Thyroid gland (tissue), 4 donors: ENCODE measurements around the gene WWC2. TPM values are rescaled to one million over a fixed set of nuclear protein-coding genes. Genes with fewer than 3 reads are reported as not detected.

Experiments used
- DNase-seq, 2 donors: peaks; one replicate each; pipeline ENCODE4 v3.0.0-alpha.2; 2019
- H3K27ac ChIP-seq, 3 donors: fragments of 200-600 bp; sonication (generic); 1 replicate in 2 of 3; 2 replicates in 1 of 3; pipeline ENCODE4 v1.5.1; 2016 to 2019; ENCODE audit warnings: mild to moderate bottlenecking in 1 of 3, moderate library complexity in 1 of 3
- H3K27me3 ChIP-seq: fragments of 200-600 bp; sonication (generic); one replicate; pipeline ENCODE4 v1.5.1; 2019
- H3K36me3 ChIP-seq, 2 donors: fragments of 200-600 bp; sonication (generic); one replicate each; pipeline ENCODE4 v1.5.1; 2016 to 2019
- H3K4me1 ChIP-seq, 2 donors: fragments of 200-600 bp; sonication (generic); one replicate each; pipeline ENCODE4 v1.5.1; 2017 to 2019
- H3K4me3 ChIP-seq, 3 donors: fragments of 200-600 bp; sonication (generic); replicated peaks in 1 of 3; 1 replicate in 2 of 3; 2 replicates in 1 of 3; pipeline ENCODE4 v1.5.1; 2016; ENCODE audit warnings: mild to moderate bottlenecking in 1 of 3
- H3K9me3 ChIP-seq: fragments of 200-600 bp; sonication (generic); one replicate; pipeline ENCODE4 v1.5.1; 2017
- CTCF ChIP-seq, 6 experiments: fragments of 200-600 bp in 3 of 6; fragments of 450-650 bp in 3 of 6; sonication (generic) in 3 of 6; IDR thresholded peaks; one replicate each; pipeline ENCODE4 v1.5.1; 2016 to 2019; ENCODE audit warnings: antibody characterized with exemption in 6 of 6, mild to moderate bottlenecking in 2 of 6, inconsistent platforms in 1 of 6, moderate library complexity in 1 of 6
- POLR2A ChIP-seq, 2 donors: fragments of 450-650 bp; IDR thresholded peaks; one replicate each; pipeline ENCODE4 v1.6.1; 2017; ENCODE audit warnings: antibody characterized with exemption in 2 of 2, mild to moderate bottlenecking in 2 of 2, moderate library complexity in 1 of 2
- WGBS, 2 donors: methylation state at CpG; one replicate each; pipeline ENCODE4 v1.1.5; 2017; 5-methylcytosine and 5-hydroxymethylcytosine counted together
- intact Hi-C: fragments of 100-400 bp; cut with DNase I; formaldehyde crosslinking; loops from one replicate; pipeline ENCODE4 v1.15.1; 2023
- total RNA-seq, 4 donors: library from RNA; depleted of rRNA; stranded (reverse); fragments of >200 nt; gene quantifications; one replicate each; pipeline ENCODE4 v1.2.3, GENCODE V29; 2016

Gene WWC2
- total RNA-seq, 4 donors from 2014 or later = 44.6 to 87.4 (median 53.5) TPM

- H3K36me3 ChIP-seq = no peaks in the 10 kb centered on the region
Observed at GRCh38 chr4:183213996-183214395, 114.9 kb downstream of the WWC2 start.

GRCh38 chr4:183214912-183215488 lies 115.9 kb downstream of the WWC2 start:
- H3K27ac ChIP-seq = no peak overlapping the region
- DNase-seq = no peak
- H3K4me1 ChIP-seq = no peaks in the 10 kb centered on the region
- intact Hi-C loops = no loop called here
- no peak for TF ChIP-seq CTCF (IDR thresholded peaks at IDR 0.05)
- no peak for TF ChIP-seq POLR2A (IDR thresholded peaks at IDR 0.05)
- H3K27me3 ChIP-seq = no peaks in the 10 kb centered on the region
- no peak overlapping the region for H3K4me3 ChIP-seq
- H3K9me3 ChIP-seq = no peaks in the 10 kb centered on the region
- 92 to 94% methylated on average over 4 of the region's 4 CpGs for WGBS, 2 donors
- no peaks in the 10 kb centered on the region for H3K36me3 ChIP-seq

More at GRCh38 chr4:183213996-183214395, 114.9 kb downstream of the WWC2 start:
- Histone ChIP-seq H3K9me3 (no peaks in the 10 kb centered on the region), H3K4me3 (no peak overlapping the region), H3K27me3 (no peaks in the 10 kb centered on the region), H3K27ac (no peak overlapping the region), H3K4me1 (no peaks in the 10 kb centered on the region)
- no peak for DNase-seq
- TF ChIP-seq CTCF (IDR thresholded peaks at IDR 0.05) (no peak), POLR2A (IDR thresholded peaks at IDR 0.05) (no peak)
- intact Hi-C loops = no loop called here
- whole genome bisulfite sequencing, 2 donors = 73 to 84% methylated on average over 2 of the region's 2 CpGs

- 96 to 99% methylated on average over 4 of the region's 4 CpGs for WGBS, 2 donors
- Histone ChIP-seq H3K27ac (no peak overlapping the region), H3K9me3 (no peaks in the 10 kb centered on the region), H3K27me3 (no peaks in the 10 kb centered on the region), H3K4me3 (no peak overlapping the region), H3K36me3 (no peaks in the 10 kb centered on the region), H3K4me1 (no peaks in the 10 kb centered on the region)
- TF ChIP-seq POLR2A (IDR thresholded peaks at IDR 0.05) = no peak
- no peak for DNase-seq
- intact Hi-C loops = no loop called here
Observed at GRCh38 chr4:183220236-183220635, 121.2 kb downstream of the WWC2 start.

GRCh38 chr4:183223053-183223452 lies 124.0 kb downstream of the WWC2 start:
- WGBS, 2 donors = 92 to 95% methylated on average over 3 of the region's 3 CpGs

GRCh38 chr4:183229397-183229796 lies 130.3 kb downstream of the WWC2 start:
- TF ChIP-seq POLR2A (IDR thresholded peaks at IDR 0.05) = no peak
- no peak for TF ChIP-seq CTCF (IDR thresholded peaks at IDR 0.05)
- H3K27ac ChIP-seq = no peak overlapping the region
- H3K4me3 ChIP-seq = no peak overlapping the region
- no peaks in the 10 kb centered on the region for H3K27me3 ChIP-seq
- H3K36me3 ChIP-seq = no peaks in the 10 kb centered on the region
- intact Hi-C loops = no loop called here
- no peaks in the 10 kb centered on the region for H3K9me3 ChIP-seq
- DNase-seq = no peak
- no peaks in the 10 kb centered on the region for H3K4me1 ChIP-seq

More at GRCh38 chr4:183223053-183223452, 124.0 kb downstream of the WWC2 start:
- Histone ChIP-seq H3K9me3 (no peaks in the 10 kb centered on the region), H3K4me1 (no peaks in the 10 kb centered on the region), H3K27ac (no peak overlapping the region), H3K4me3 (no peak overlapping the region), H3K36me3 (no peaks in the 10 kb centered on the region), H3K27me3 (no peaks in the 10 kb centered on the region)
- TF ChIP-seq CTCF (IDR thresholded peaks at IDR 0.05) = no peak
- no peak for TF ChIP-seq POLR2A (IDR thresholded peaks at IDR 0.05)
- intact Hi-C loops = no loop called here
- DNase-seq = no peak
